HEK293T (cell line): ENCODE results near the gene TMEM260.

ENCODE experiments used
- ARNT ChIP-seq: fragments of 450-650 bp; IDR thresholded peaks from 2 replicates; pipeline ENCODE4 v1.6.1; 2017; ENCODE audit warnings: mild to moderate bottlenecking
- BHLHE40 ChIP-seq: fragments of 450-650 bp; IDR thresholded peaks from 2 replicates; pipeline ENCODE4 v1.6.1; 2016; ENCODE audit warnings: mild to moderate bottlenecking, moderate library complexity, borderline replicate concordance
- ELF4 ChIP-seq: fragments of 450-650 bp; IDR thresholded peaks from 2 replicates; pipeline ENCODE4 v1.6.1; 2017; ENCODE audit warnings: antibody characterized with exemption
- FOXA1 ChIP-seq: fragments of 450-650 bp; IDR thresholded peaks from 2 replicates; pipeline ENCODE4 v1.6.1; 2016; ENCODE audit warnings: mild to moderate bottlenecking
- FOXM1 ChIP-seq: fragments of 450-650 bp; IDR thresholded peaks from 2 replicates; pipeline ENCODE4 v1.6.1; 2017; ENCODE audit warnings: mild to moderate bottlenecking, borderline replicate concordance
- HDGF ChIP-seq: fragments of 450-650 bp; IDR thresholded peaks from 2 replicates; pipeline ENCODE4 v1.6.1; 2017; ENCODE audit warnings: antibody characterized with exemption, borderline replicate concordance
- LEF1 ChIP-seq: fragments of 450-650 bp; IDR thresholded peaks from 2 replicates; pipeline ENCODE4 v1.6.1; 2017; ENCODE audit warnings: mild to moderate bottlenecking, borderline replicate concordance
- SP1 ChIP-seq: fragments of 450-650 bp; IDR thresholded peaks from 2 replicates; pipeline ENCODE4 v1.6.1; 2017
- TARDBP ChIP-seq: fragments of 450-650 bp; IDR thresholded peaks from 2 replicates; pipeline ENCODE4 v1.6.1; 2016
- ZNF384 ChIP-seq: fragments of 450-650 bp; IDR thresholded peaks from 2 replicates; pipeline ENCODE4 v1.6.1; 2016

DNA sequence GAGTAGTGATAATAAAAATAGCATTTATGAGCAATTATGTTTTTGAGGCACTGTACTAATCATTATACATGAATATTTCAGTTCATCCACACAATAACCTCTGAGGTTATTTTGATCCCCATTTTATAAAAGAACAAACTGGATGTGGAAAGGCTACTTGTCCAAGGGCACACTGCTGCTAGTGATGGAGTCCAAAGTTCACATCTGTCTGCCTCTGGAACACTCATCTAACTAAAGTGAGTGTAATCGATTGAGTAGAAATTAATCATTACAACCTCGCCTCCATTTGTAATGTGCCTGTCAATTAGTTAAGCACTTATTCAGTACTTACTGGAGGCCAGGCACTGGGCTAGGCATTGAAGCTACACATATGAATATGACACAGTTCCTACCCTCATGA lies 55.4 kb downstream of the TMEM260 start:
- no peak for TF ChIP-seq FOXM1
- no peak for TF ChIP-seq BHLHE40
- TF ChIP-seq HDGF: no peak
- TF ChIP-seq FOXA1: no peak
- TF ChIP-seq ELF4: no peak
- no peak for TF ChIP-seq LEF1
- no peak for TF ChIP-seq TARDBP
- no peak for TF ChIP-seq SP1
- TF ChIP-seq ARNT: no peak
- TF ChIP-seq ZNF384: no peak
